HL-60 (cell line): ENCODE measurements around the gene C6orf136.

ENCODE experiments used
- POLR2AphosphoS5 ChIP-seq: IDR thresholded peaks from 2 replicates; pipeline ENCODE4 v1.6.1; 2012; ENCODE audit warnings: low read depth
- TF ChIP-seq, protein P1 (sequence below): IDR thresholded peaks from one replicate; pipeline ENCODE4 v1.5.1; 2011; ENCODE audit warnings: low read length, control low read depth, inconsistent platforms; ENCODE audit not compliant: insufficient read depth

DNA sequence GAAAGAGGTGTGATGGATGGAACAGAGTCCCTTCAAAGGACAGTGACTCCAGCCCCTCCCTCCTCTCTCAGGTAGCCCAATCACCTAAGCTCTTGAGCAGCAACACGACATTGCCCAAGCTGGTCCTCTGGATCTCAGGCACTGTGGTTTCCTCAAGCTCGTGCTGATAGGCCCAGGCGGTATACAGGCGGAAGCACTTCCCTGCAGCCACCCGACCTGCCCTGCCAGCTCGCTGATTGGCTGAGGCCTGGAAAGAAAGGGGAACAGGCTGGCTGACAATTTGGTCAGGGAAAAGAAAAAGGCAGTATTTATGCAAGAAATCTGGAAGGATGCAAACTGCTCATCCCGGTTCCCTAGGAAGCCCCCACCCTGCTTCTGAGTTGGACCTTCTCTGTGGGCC, 9.6 kb downstream of the C6orf136 start:
- TF ChIP-seq, protein P1, sequence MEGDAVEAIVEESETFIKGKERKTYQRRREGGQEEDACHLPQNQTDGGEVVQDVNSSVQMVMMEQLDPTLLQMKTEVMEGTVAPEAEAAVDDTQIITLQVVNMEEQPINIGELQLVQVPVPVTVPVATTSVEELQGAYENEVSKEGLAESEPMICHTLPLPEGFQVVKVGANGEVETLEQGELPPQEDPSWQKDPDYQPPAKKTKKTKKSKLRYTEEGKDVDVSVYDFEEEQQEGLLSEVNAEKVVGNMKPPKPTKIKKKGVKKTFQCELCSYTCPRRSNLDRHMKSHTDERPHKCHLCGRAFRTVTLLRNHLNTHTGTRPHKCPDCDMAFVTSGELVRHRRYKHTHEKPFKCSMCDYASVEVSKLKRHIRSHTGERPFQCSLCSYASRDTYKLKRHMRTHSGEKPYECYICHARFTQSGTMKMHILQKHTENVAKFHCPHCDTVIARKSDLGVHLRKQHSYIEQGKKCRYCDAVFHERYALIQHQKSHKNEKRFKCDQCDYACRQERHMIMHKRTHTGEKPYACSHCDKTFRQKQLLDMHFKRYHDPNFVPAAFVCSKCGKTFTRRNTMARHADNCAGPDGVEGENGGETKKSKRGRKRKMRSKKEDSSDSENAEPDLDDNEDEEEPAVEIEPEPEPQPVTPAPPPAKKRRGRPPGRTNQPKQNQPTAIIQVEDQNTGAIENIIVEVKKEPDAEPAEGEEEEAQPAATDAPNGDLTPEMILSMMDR, result no peak
- TF ChIP-seq POLR2AphosphoS5, result no peak
